ENCODE measurements around the gene ASB13.

ASB13 gene

DNA sequence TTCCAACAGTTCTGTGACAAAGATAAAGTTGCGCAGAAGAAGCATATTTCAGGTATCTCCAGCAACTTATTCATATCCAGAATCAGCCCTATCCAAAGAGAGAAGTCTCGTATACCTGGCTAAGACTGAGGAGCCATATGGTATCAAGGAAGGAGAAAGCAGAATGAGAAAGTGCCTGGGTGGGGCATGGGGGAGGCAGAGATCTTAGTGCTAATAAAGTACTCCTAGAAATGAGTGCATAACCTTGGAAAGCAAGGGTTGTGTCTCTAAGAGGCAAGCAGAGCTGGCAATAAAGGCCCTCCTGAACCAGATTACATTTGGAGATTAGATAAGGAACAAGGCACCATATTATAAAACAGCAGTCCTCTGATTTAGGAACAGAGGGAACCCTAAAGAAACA is 30.9 kb upstream of the ASB13 start:
- TF ChIP-seq, protein P1, sequence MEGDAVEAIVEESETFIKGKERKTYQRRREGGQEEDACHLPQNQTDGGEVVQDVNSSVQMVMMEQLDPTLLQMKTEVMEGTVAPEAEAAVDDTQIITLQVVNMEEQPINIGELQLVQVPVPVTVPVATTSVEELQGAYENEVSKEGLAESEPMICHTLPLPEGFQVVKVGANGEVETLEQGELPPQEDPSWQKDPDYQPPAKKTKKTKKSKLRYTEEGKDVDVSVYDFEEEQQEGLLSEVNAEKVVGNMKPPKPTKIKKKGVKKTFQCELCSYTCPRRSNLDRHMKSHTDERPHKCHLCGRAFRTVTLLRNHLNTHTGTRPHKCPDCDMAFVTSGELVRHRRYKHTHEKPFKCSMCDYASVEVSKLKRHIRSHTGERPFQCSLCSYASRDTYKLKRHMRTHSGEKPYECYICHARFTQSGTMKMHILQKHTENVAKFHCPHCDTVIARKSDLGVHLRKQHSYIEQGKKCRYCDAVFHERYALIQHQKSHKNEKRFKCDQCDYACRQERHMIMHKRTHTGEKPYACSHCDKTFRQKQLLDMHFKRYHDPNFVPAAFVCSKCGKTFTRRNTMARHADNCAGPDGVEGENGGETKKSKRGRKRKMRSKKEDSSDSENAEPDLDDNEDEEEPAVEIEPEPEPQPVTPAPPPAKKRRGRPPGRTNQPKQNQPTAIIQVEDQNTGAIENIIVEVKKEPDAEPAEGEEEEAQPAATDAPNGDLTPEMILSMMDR (IDR thresholded peaks at IDR 0.05; ENCODE audit: control extremely low read depth, extremely low read depth, low read depth, missing control alignments), result no peak
- CTCF ChIA-PET, result interaction anchor here (0.7 to 2.4 kb wide), 3 partner anchors 12 to 279 kb away, joined by 3 to 7 read pairs (median 3); no protein-coding TSS in a partner anchor
- POLR2A ChIA-PET, result no interaction called here
- no peak for DNase-seq (ENCODE audit: extremely low spot score)

DNA sequence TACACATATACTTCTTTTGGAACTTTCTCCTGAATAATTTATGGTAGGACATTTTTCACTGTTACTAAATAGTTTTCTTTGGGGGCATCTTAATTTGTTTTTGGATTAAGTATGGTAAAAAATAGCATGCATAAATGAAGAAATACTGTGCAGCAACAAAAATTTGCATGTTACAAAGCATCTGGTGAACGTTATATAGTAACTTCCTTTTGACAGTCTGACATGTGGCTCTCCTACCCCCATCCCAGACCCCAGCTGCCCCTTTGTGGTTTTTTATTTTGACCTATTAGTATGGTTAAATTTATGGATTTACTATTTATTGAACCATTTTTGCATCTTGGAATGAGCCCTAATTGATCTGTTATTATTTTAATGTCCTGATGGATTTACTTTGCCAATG is 28.2 kb upstream of the ASB13 start:
- TF ChIP-seq, protein P1 (IDR thresholded peaks at IDR 0.05; ENCODE audit: control extremely low read depth, extremely low read depth, low read depth, missing control alignments), result no peak
- ChIA-PET CTCF (interaction anchor here (1.0 to 2.4 kb wide), 6 partner anchors 8 to 259 kb away, joined by 3 to 17 read pairs (median 4); no protein-coding TSS in a partner anchor), POLR2A (no interaction called here)
- no peak for DNase-seq (ENCODE audit: extremely low spot score)

DNA sequence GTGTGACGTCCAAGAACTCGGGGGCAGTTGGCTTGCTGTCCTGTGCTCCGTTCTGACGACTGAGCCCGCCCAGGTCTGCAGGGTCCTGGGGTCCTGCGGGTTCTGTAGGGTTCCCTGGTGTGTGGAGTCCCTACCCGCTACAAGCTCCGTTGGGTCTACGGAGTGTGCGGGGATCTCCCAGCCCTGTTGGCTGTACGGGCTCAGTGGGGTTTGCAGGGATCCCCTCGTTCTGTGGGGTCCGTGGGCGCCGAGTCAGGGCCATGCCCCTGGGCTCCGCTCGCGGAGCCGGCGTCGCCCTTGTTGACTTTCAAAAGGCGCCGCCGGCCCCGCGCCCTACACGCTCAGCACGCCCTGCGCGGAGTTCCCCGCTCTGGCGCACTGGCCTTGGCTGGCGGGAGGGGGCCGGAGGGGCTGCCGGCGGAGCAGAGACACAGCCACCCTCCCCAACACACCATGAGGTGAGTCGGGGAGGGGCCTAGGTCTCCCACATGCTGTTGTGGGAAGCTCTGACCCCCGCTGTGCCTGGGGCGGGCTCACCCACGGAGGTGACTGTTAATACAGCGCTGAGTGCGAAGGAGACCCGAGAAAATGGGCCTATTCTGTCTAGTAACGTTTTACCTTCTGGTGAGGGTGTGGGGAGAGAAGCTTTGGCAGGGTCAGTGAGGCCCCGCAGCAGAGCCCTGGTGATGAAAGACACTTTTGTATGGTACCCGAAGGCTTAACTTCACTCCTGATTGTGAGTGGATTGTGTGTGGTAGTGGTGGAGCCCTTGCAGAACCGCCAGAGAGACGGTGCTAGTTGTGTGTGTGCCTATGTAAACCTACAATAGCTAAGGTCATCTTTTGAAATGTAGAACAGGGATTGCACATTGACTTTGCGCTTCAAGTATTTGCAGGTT is 26.3 kb upstream of the ASB13 start:
- POLR2A ChIA-PET, result interaction anchor here (1.2 kb wide), 1 partner anchor 510 kb away, joined by 4 read pairs; the partner anchor contains the start of gene PFKFB3

DNA sequence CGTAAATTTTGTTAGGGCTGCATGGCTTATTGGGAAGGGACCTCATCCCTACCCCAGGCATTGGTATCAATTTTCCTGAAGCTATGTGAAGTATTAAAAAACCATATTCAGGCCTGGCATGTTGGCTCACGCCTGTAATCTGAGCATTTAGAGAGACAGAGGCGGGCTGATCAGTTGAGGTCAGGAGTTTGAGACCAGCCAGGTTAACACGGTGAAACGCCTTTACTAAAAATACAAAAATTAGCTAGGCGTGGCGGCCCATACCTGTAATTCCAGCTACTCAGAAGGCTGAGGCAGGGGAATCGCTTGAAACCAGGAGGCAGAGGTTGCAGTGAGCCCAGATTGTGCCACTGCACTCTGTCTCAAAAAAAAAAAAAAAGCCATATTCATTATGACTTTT is 25.4 kb upstream of the ASB13 start:
- CTCF ChIA-PET, result interaction anchor here (1.0 to 1.3 kb wide), 3 partner anchors 26 to 198 kb away, joined by 3 read pairs; partner anchors contain the start of genes ANKRD16 and FBH1
- TF ChIP-seq, protein P1 (IDR thresholded peaks at IDR 0.05; ENCODE audit: control extremely low read depth, extremely low read depth, low read depth, missing control alignments), result no peak
- DNase-seq (ENCODE audit: extremely low spot score), result no peak
- POLR2A ChIA-PET, result interaction anchor here (0.6 to 1.2 kb wide), 2 partner anchors 359 to 511 kb away, joined by 4 read pairs; partner anchors contain the start of gene PFKFB3

More for the DNA sequence above, 26.3 kb upstream of the ASB13 start:
- CTCF ChIA-PET, result interaction anchor here (1.0 to 1.6 kb wide), 6 partner anchors 8 to 197 kb away, joined by 3 to 5 read pairs (median 3); partner anchors contain the start of genes ANKRD16, FBH1 and TASOR2
- TF ChIP-seq, protein P1 (IDR thresholded peaks at IDR 0.05; ENCODE audit: control extremely low read depth, extremely low read depth, low read depth, missing control alignments), result no peak
- peak; percentile 74 for DNase-seq (ENCODE audit: extremely low spot score)

DNA sequence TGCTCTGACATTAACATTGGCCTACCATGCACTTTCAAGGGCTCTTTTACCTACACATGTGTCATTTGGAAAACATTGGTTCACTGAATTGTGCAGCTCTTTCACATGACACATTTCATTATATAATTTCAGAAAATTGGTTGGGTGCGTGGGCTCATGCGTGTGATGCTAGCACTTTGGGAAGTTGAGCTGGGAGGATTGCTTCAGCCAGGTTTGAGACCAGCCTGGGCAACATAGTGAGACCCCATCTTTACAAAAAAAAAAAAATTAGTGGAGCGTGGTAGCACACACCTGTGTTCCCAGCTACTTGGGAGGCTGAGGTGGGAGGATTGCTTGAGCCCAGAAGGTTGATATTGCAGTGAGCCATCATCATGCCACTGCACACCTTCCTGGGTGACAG is 22.2 kb upstream of the ASB13 start:
- TF ChIP-seq, protein P1 (IDR thresholded peaks at IDR 0.05; ENCODE audit: control extremely low read depth, extremely low read depth, low read depth, missing control alignments), result no peak
- POLR2A ChIA-PET, result no interaction called here
- CTCF ChIA-PET, result interaction anchor here (0.9 to 1.6 kb wide), 6 partner anchors 11 to 174 kb away, joined by 3 to 6 read pairs (median 4); no protein-coding TSS in a partner anchor
- no peak for DNase-seq (ENCODE audit: extremely low spot score)

DNA sequence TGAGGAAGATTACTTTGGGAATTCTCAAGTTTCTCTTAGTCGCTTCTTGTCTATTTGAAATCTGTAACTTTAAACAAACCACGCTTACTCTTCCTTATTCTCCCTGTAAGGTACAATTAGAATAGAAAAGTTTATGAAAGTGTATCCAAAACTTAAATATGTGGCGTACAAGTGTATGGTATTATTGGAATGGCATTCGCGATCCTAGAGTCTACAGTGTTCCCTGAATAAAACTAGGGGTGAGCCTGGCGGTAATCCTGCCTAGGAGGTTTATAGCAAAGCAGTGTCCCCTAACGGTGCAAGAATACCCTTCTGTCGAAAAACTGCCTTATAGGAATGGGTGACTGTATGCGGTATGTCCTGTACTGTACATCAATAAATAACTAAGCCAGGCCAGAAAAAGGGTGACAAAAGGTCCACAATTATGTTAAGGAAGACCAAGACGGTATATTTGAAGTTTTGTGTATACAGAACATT is 19.4 kb upstream of the ASB13 start:
- TF ChIP-seq, protein P1 (IDR thresholded peaks at IDR 0.05; ENCODE audit: control extremely low read depth, extremely low read depth, low read depth, missing control alignments), result peak; percentile 3
- DNase-seq (ENCODE audit: extremely low spot score), result no peak
- POLR2A ChIA-PET, result no interaction called here
- CTCF ChIA-PET, result no interaction called here
